GM19043 (cell line): ENCODE results near the gene ANTXR1.

ENCODE experiments used
- ATAC-seq: cut with Tn5 transposase; IDR thresholded peaks from one replicate; pipeline ENCODE4 v1.9.1; 2021; ENCODE audit warnings: low read depth; ENCODE audit not compliant: unreplicated experiment

ANTXR1 gene

GRCh38 chr2:69126341-69126740, 113.4 kb downstream of the ANTXR1 start:
- no peak for ATAC-seq

DNA sequence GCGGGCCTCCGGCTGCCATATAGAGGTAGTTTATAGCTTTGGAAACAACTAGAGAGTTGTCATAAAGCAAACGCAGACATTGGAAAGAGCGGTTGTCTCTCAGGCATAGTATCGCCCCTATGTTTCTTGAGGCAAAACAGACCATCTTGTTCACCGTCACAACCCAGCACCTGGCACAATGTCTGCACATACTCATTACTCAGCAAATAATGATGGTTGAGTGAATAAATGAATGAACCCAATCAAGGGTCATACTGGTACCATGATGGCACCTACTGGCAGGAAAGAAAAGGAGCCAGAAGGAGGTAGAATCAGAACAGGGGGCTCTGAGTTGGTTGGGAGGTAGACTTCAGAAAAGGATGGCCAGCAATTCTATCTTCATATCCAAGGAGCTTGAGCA, 118.5 kb downstream of the ANTXR1 start:
- no peak for ATAC-seq

- no peak for ATAC-seq
These were observed 119.2 kb downstream of the ANTXR1 start for GRCh38 chr2:69131983-69132675.

DNA sequence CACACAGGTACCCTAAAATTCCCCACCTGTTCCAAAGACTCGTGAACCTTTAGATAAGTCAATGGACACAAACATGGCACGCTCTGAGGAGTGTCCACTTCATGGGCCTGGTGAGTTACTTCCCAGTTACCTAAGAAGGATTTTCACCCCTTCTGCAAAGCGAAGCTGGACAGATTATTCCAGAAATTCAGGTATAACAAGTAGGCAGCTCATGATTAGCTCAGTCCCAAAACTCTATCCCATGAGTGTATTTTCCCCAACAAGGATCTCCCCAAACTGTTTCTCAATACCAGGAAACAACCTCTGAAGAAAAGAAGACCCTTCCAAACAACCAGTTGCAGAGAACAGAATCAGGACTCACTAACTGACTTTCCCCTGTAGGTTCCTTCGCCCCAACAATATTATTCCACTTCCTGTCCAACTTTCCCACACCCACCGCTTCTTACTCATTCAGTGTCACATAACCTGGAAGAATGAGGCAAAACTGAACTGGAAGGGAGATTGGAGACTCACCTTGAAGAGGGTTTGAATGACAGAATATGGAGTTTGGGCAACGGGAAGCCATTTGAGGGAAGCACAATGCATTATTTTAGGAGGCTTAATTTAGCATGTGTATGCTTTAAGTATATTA, 120.1 kb downstream of the ANTXR1 start:
- no peak for ATAC-seq

DNA sequence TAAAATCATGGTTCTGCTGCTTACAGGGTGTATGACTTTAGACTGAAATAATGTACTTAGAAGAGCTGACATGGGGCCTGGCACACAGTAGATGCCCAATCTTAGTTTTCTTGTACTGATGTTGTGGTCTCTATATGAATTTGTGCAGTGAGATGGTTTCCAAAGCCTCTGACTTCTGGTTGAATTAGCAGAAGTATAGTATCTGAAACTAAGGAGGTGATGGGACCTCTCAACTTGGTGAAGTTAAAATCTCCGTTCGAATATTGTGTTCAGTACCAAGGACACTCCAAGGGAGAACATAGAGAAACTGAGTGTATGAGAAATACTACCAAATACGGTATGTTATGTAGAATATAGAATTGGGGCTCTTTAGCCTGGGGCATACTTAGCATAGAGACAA, 120.9 kb downstream of the ANTXR1 start:
- ATAC-seq, result no peak

GRCh38 chr2:69134306-69134945, 121.4 kb downstream of the ANTXR1 start:
- ATAC-seq, result no peak

DNA sequence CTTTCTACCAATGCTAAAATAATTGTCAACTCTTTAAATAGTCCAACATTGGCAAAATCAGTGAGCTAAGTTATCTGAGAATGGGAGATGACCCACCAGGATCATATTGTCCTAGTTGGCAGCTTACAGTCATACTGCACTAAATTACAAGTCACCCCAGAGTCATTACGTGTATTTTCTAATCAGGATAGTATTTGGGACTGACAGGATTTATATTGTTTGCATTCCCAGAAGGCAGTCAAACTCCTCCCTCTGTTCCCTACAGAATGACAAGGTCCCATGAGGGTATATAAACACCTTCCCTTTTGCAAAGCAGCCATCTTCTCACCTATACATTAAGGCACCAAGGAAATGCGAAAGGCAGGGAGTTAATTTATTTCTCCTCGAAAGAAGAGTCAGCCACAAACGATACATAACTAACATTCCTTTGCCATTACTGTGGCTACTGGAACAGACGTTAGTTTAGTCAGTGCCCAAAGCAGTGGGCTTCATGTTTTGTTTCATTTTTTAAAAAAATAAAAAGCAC, 125.3 kb downstream of the ANTXR1 start:
- ATAC-seq, result no peak

DNA sequence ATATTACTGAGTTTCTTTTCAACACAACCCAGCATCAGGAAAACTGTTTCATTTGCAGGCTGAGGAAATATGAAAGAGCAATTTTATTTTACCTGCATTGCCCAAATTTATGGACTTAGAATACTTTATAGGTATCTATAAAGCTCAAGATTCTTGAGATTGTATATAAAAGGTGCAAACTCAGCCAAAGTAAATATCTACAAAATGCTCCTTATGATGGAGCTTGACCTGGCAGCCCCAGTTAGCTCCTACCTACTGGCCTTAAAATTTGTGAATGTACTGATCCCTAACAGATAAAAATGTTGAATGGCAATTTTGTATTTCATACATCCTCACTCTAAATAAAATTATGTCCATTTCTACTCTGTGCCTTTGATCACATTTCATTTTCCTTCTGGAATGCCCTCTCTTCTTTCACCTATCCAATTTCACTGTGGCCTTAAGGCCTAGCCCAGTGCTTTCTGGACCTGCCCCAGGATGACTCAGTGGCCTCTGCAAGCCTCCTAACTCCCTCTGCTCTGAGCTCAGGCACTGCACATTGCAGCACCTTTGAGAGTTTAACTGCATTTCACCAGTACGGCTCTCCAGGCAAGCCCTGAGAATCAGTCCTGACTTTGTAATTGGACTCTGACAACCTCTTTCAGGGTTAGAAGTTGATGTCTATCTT, 125.9 kb downstream of the ANTXR1 start:
- ATAC-seq, result no peak

GRCh38 chr2:69139778-69140670, 127.0 kb downstream of the ANTXR1 start:
- ATAC-seq, result no peak

GRCh38 chr2:69141061-69141460, 128.1 kb downstream of the ANTXR1 start:
- no peak for ATAC-seq

DNA sequence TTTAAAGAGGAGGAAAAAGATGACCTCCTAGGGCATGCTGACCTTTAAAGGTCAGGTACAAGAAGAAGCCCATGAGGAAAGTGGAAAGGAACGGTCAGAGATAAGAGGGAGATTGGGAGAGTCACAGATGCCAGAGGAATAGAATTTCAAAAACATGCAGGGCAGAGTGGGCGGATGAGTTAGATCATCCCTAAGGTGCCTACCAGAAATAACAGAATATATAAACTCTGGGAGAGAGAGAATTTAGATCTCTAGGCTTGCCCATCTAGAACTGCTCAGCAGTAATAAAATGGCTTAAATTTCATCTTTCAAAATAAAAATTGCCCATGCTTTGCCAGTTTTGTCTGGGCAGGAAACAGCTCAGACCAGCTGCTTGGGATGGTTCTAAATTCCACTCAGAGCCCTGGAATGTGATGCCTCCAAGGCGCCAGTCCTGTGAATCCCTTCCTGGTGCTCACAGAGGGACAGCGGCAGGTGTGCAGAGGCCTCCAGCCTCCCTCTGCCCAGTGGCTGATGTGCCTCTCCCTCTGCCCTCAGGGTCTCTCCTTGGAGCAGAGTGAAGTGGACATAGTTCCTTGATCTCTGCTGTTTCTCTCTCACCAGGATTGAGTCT, 130.9 kb downstream of the ANTXR1 start:
- no peak for ATAC-seq

GRCh38 chr2:69145204-69145603, 132.2 kb downstream of the ANTXR1 start:
- ATAC-seq, result no peak

- ATAC-seq, result no peak
These were observed 135.0 kb downstream of the ANTXR1 start for GRCh38 chr2:69147841-69148533.

DNA sequence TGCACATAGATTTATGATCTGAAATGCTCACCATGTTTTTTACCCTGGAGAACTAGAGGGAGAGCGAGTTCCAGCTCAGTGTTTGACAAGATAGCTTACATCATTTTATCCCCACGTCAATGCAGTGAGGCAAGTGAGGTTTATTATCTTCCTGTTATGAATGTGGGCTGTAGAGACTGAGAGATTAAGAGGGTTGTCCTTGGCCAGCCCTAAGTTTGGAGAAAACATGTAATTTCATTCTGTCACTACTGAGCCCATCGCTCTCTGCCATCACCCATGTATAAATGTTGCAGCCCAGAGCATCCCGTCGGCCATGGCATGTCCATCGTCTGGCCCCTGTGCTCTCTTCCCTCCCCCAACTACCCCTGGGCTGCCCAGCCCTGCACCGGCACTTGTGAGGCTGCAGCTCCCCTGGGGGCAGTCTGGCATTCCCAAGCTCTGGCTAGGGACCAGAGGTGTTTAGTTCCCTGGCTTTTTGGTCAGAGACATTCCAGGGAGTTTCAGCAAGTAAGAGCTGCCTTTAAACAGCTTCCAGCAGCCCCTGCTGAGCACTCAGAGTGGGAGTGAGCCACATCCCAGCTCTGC, 136.7 kb downstream of the ANTXR1 start:
- no peak for ATAC-seq

- no peak for ATAC-seq
These were observed 139.0 kb downstream of the ANTXR1 start for GRCh38 chr2:69151931-69152330.

DNA sequence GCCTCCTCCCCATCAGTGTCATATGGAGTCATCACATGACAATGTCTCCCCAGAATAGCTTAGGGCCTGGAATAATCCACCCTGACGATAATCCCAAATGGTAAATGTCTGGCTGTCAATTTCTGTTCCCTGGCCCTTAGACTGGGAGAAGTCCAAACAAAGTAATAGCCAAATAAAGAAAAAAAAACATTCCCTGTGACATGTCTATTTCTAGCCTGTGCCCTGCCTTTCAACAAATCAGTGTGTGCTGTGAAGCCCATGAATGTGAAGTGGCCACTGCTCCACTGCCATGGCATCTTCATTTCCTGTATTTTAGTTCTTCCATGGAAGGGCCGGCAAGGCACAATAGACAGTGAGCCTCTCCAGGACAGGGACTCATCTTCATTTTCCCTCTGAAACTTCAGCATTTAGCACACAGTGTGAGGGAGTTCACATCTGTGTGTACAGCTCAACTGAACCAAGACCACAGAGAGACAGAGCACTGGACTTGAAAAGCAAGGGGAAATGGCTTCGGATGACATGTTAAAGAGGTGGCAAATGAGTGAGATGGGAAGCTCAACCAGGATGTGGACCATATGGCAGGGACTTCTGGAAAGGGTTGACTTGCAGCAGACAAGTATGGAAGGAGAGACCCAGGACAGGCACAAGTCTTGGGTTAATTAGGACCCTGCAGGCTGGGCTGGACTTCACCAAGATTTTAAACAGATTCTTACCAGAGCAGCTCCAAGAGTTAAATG, 140.0 kb downstream of the ANTXR1 start:
- no peak for ATAC-seq

GRCh38 chr2:69154106-69154505, 141.1 kb downstream of the ANTXR1 start:
- ATAC-seq, result no peak

- no peak for ATAC-seq
These were observed 143.6 kb downstream of the ANTXR1 start for GRCh38 chr2:69156624-69157023.
